HG02642 (cell line): ENCODE results near the gene GINS3.

Experiments
- ATAC-seq: cut with Tn5 transposase; IDR thresholded peaks from one replicate; pipeline ENCODE4 v1.9.1; 2021; ENCODE audit warnings: mild to moderate bottlenecking; ENCODE audit not compliant: unreplicated experiment, poor library complexity

GINS3 gene

DNA sequence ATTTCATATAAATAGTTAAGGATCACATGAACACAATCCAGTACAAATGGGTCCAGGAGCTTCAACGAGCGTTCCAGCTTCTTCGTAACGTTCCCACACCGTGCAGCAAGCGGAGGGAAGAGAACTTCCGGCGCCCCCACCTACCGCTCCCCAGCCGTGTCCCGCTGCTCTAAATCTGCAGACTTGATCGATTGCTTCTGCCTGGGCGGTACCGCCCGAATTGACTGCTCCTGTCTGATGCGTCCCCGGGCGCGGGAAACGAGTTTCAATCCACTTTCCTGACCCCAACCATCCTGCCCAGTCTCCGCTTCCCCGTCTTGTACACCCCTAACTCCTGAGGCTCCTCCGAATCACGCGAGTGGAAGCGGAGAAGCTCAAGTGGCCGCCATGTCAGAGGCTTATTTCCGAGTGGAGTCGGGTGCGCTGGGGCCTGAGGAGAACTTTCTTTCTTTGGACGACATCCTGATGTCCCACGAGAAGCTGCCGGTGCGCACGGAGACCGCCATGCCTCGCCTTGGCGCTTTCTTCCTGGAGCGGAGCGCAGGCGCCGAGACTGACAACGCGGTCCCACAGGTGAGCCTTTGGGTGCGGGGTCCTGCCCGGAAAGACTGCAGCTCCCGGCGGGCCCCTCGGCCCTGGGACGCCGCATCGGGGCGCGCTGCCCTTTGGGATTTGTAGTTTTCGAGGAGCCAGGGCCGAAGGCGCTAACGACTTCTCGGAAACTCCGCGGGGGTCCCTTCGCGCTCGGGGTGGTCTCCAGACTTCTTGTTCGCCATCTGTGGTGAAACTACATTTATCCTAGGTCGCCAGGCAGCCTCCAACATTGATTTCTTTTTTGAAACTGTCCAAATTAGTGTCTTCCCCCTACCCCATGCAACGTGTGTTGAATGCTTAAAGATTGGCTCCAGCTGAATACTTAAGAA, at the start of gene GINS3:
GINS3 (plus strand) TSS at position 257 of the 923 bp plus-strand sequence; CDS start at position 388, 131 bp downstream.
- ATAC-seq, result peak; percentile 99

DNA sequence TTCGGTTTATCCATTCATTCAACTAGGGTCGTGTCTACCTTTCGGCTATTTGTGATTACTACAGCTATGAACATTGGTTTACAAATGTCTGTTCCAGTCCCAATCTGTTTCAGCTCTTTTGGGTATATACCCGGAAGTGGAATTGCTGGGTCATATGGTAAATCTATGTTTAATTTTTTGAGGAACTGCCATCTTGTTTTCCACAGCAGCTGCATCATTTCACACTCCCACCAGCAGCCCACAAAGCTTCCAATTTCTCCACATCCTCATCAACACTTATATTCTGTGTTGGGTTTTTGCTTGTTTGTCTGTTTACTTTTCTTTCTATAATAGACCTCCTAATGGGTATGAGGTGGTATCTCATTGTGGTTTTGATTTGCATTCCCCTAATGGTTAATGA, 48.7 kb upstream of the GINS3 start:
- ATAC-seq, result no peak

DNA sequence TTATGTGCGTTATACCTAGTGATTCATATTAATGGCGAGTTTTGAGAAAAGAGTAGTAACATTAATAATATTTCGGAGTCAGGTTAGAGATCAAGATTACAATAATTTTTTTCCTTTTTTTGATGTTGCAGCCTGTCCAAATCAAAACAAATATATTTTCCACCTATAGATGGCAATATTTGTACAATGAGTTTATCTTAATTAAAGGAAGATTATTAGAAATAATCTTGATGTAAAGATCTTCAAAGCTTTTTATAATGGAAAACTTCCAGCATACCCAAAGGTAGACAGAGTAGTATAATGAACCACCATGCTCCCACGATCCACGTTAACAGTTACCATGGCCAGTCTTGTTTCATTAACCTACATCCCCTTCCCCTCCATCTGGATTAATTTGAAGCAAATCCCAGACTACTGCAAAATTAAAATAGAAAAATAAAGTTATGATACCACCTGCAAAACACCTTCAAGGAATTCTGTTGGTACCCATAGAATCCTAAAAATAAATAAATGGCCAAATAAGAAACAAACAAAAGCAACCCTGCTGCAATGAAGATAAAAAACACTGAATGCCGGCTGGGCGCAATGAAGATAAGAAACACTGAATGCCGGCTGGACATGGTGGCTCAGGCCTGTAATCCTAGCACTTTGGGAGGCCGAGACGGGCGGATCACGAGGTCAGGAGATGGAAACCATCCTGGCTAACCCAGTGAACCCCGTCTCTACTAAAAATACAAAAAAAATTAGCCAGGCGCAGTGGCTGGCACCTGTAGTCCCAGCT, 46.5 kb upstream of the GINS3 start:
- no peak for ATAC-seq

DNA sequence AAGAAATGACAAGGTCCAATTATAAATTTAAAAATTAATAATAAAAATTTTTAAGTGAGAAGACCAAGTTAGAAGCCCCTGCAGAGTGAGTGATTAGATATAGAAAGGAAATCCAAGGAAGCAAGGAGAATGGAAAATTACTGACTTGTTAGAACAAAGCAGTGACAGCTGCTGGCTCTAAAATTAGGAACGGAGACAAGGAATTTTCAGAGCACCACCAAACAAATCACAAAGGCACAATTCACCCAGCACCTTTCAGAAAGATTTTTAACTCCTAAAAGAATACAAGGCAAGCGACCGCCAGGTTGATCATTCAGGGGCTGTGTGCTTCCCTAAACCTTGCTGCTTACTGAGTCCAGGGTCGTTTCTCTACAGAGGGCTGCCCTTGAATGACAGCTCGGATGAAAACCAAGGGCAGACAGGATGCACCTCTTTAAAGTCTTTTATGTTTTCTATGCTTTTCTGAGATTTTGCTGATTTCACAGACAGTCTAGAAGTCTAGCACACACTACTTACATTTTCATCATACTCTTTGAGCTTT, 45.4 kb upstream of the GINS3 start:
- ATAC-seq, result no peak

DNA sequence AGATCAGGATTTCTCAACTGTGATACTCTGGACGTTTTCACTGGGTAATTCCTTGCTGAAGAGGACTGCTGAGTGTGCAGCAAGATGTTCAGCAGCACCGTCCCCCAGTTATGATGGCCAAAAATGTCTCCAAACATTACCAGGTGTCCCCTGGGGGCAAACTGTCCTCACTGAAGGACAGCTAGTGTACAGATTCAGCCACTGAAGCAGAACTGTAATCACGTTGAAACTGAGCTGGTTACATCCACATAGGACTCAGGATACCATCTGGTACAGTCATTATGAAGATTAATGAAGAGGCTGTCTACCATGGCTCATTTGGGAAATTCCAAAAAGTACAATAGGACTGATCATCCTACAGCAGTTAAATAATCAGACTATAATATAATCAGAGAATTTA, 43.3 kb upstream of the GINS3 start:
- no peak for ATAC-seq

DNA sequence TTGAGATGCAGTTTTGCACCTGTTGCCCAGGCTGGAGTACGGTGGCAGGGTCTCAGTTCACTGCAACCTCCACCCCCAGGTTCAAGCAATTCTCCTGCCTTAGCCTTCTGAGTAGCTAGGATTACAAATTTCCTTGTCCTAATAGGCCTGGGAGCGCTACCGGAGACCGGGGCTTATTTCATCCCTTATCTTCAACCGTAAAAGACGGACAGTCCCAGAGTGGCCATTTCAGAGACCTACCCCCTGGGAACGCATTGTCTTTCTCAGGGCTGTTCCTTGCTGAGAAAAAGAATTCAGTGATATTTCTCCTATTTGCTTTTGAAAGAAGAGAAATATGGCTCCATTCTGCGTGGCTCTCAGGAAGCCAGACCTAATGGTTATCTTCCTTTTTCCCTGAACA, 39.6 kb upstream of the GINS3 start:
- no peak for ATAC-seq

DNA sequence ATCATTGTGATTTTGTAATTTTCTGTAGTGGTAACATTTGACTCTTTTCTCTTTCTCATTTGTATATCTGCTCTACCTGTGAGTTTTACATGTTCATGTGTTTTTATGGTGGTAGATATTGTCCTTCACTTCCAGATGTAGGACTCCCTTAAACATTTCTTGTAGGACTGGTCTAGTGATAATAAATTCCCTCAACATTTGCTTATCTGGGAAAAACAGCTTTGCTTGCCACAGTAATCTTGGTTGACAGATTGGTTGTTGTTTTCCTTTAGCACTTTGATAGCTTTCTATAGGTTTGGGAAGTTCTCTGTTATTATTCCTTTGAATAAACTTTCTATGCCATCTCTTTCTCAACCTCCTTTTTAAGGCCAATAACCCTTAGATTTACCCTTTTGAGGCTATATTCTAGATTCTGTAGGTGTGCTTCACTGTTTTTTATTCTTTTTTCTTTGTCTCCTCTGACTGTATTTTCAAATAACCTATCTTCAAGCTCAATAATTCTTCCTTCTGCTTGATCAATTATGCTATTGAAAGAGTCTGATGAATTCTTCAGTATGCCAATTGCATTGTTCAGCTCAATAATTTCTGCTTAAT, 32.1 kb upstream of the GINS3 start:
- no peak for ATAC-seq

DNA sequence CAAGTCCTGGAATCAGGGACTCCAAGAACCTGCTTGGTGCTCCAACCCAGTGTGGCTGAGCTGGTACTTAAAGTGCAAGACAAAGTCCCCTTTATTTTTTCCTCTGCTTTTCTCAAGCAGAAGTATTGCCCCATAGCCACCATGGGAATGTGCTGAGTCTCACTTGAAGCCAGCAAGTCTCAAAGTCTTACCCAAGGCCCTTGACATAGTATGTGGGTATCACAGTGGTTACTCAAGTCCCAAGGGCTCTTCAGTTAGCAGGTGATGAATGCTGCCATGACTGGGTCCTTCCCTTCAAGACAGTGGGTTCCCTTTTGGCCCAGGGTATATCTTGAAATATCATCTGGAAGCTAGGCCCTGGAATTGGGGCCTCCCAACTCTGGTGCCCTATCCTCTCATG, 30.5 kb upstream of the GINS3 start:
- no peak for ATAC-seq

DNA sequence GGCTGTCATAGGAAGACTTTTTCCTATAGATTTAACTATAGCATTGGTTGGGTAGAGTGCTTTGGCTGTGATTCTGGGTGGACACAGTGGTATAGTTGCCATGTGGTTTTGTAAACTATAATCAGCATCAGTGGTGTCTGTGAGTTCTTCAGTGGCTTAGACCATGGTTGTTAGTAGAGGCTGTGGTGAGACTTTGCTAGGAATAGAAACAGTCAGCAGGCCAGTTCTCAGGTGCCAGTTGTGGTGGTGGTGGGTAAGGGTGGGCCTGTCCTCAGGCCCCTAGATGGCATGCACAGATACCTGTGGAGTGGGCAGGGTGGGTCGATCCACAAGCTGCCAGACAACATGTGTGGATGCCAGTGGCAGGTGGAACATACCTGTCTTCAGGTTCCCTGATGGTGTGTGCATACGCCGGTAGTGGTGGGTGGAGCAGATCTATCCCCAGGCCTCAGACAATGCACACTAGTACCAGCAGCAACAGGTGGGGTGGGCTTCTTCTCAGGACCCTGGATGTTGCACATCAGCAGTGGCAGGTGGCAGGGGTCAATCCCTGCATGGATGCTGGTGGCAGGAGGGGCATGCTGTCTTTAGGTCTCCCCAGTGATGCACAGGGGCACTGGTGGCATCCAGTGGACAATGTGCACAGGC, 28.4 kb upstream of the GINS3 start:
- ATAC-seq, result no peak

DNA sequence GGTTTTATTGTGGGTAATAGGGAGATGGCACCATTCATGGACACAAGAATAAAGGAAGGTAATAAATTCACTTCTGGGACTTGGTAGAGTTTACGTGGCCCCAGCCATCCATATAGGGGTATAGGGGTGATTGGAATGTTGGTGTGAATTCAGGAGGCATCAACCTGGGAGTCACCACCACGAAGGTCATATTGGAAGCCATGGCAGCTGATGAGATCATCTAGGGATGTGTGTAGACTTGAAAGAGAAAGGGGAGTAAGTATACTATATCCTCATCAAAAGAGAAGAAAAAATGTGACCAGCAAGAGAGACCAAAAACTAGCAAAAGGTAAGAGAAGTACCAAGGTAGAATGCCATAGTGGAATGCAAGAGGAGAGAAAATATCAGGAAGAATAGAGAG, 26.6 kb upstream of the GINS3 start:
- no peak for ATAC-seq

DNA sequence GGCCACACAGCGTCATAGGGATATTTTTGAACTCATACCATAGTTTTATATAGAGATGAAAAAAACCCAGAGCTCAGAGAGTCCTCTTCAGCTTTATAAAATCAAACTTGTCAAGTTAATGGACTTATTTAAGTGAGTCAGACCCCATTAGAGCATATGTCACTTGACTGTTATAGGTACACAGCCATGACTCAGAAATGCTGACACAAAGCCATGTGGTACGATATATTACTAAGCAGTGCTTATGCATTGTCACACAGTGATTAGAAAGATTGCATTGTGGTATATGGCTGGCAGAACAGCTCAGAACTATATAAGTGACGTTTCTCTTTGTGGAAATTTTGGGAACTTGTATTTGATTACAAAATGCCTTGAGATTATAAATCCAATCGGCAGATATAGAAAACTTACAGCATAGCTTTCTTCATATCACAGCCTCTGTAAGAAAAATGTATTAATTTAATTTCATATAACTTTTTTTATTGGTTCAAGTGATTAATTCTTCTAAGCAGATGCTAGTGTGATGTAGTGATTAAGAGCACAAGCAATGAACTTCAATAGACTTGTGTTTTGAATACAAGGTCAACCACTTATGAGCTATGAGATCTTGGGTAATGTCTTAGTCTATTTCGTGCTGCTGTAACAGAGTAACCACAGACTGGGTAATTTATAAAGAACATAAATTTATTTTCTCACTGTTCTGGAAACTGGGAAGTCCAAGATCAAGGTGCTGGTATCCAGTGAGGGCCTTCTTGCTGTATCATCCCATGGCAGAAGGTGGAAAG, 25.8 kb upstream of the GINS3 start:
- ATAC-seq, result no peak

DNA sequence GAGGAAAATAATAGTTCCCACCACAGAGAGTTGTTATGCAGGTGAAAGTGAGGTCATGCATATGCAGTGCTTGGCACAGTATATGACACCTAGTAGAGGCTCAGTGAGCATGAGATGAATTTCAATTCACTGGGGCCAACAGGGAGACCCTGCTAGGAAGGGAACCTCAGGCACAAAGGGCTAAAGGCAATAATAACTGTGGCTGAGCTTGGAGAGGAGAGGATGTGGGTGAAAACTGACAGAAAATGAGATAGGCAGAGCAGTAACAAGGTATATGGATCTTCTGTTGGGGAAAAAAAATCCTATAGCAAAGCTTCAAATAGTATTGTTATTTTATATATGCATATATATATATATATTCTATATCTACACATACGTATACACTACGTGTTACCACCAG, 25.0 kb upstream of the GINS3 start:
- no peak for ATAC-seq

DNA sequence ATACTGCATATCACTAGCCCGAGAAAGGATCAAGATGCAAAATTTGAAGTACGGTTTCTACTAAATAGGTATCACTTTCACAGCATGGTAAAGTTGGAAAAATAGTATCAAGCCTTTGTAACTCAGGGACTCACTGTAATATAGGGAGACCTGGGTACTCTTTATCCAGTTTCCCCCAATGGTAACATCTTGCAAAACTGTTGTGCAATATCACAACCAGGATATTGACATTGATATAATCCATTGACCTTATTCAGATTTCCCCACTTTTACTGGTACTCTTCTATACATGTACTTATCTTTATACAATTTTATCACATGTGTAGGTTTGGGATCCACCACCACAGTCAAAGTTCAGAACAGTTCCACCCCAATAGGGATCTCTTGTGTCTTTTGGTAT, 20.4 kb upstream of the GINS3 start:
- no peak for ATAC-seq

DNA sequence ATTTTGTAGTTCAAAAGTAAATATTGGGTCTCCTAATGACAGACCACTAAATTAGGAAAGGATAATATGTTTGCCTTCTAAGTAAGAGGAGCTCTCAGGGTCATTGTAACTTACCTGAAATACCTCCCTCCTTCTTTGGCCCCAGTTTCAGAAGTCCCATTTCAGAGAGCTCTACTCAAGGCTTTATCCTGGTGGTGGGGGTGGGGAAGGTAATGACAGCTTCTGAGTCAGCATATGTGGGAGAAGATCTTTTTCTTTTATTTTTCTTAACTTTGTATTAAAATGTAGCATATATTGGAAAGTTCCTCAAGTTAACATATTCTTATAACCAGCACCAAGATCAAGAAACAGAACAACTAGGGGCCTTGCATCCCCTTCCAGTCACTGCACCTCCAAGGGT, 16.9 kb upstream of the GINS3 start:
- no peak for ATAC-seq

DNA sequence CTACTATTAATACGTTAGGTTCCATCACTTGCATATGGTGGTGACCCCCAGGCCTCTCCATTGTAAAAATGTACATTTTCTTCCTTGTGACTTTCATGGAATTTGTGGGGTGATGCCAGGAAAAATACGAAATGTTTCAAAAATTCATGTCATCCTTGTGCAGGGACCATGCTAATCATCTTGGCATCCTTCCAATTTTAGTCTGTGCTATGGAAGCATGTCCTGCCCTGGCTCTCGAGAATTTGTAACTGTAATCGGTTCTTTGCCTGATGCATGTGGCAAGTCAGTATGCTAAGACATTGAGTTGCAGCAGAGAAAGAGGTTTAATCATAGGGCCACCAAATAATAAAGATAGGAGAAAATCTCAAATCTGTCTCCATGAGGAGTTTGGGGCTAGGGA, 14.3 kb upstream of the GINS3 start:
- ATAC-seq, result no peak

DNA sequence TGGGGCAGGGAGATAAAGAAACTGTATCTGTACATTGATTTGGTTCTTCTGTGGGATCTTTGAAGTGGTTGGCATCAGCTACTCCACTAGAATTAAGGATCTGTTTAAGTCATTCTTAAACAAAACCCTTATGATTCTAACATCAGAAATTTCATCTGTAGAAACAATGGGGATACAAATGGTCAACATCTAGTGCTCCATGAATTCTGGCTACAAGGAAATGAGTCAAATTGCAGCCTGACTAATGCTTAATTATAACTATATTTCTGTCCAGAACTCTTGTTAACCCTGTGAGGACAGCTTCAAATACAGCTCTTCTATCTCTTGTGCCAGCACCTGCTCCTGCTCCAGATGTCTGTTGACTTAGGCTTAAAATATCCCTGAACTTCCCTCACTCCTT, 13.9 kb upstream of the GINS3 start:
- no peak for ATAC-seq

DNA sequence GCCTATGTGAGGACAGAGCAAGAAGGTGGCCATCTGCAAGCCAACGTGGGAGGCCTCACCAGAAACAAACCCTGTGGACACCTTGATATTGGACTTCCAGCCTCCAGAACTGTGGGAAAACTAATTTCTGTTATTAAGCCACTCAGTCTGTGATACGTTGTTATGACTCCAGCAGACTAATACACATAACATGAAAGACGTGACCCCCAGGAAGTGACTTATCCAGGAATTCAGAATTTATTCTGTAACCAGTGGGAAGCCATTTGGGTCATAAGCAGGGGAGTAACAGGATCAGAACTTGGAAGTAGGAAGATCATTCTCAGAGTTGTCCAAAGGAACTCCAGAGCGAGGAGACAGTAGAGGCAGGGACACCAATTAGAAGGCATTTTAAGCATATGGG, 12.5 kb upstream of the GINS3 start:
- ATAC-seq, result no peak

DNA sequence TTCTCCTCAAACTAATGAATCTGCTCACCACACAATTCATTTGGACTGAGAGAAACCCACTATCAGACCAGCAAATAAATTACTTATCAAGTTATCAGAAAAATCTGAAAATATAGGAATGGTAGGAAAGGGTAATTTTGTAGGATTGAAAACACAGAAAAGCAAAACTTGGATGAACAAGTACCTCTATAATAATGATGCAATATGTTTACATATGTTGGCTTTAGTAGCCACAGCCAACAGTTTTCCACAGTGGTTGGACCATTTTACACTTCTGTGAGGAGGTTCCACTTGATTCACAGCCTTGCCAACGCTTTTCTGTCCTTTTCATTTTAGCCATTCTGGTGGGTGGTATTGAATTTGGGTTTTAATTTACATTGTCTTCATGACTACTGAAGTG, 10.6 kb upstream of the GINS3 start:
- no peak for ATAC-seq

DNA sequence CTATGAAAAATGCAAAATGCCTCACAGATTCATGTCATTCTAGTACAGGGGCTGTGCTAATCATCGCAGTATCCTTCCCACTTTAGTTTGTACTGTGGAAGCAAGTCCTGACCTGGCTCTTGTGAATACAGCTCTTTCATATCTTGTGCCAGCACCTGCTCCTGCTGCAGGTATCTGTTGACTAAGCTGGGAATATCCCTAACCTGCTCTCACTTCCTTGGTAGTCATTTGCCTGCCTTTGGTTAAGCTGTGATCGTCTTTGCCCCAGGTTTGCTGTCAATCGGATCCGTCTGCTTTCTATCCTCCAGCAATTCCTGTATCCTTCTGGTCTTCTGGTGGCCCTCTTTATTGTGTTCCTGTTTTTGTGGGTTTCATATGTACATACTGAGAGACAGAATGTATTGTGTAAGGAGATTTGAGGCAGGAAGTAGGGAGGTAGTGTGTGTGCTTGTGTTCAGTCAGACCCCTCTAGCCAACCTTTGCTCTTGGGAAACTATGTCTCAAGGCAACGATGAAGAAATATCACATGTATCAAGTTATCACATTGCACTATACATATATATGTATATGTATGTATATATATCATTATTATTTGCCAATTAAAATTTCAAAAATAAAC, 7.7 kb upstream of the GINS3 start:
- no peak for ATAC-seq
